Measurements from ENCODE around the gene ZNRF4. TPM values are rescaled to one million over a fixed set of nuclear protein-coding genes. Genes with fewer than 3 reads are reported as not detected.

Gene ZNRF4
- total and polyA plus RNA-seq, 2 of the 8 experiments (the other 6 are each of a cell fraction or from before 2014, with no cell fraction given): not detected

- TF ChIP-seq E2F6 (IDR thresholded peaks at IDR 0.05) (no peak), EP300 (IDR thresholded peaks at IDR 0.05; ENCODE audit: borderline replicate concordance in 1 of 2, low read depth in 2 of 2, low read length in 2 of 2) (no peak), TEAD4 (IDR thresholded peaks at IDR 0.05; ENCODE audit: low read depth, low read length) (no peak), RFX5 (IDR thresholded peaks at IDR 0.05; ENCODE audit: borderline replicate concordance, low read depth, low read length) (no peak), JUND (IDR thresholded peaks at IDR 0.05; ENCODE audit: low read length) (no peak)
Observed at GRCh38 chr19:5450482-5451126, 4.6 kb upstream of the ZNRF4 start (continued).
